H54 (cell line): ENCODE results near the gene MYBPHL.
A peak's percentile ranks its signal among the peaks of the same experiment; 100 is the strongest.

Source experiments
- DNase-seq: peaks from one replicate; pipeline ENCODE4 v3.0.0; 2011; ENCODE audit warnings: low spot score, mixed read lengths; ENCODE audit not compliant: insufficient read length
- FAIRE-seq: peaks from 3 replicates; lab custom pipeline; 2011; peaks lifted over from hg19 to GRCh38; lab: Jason Lieb, UNC
- POLR2A ChIP-seq: IDR thresholded peaks from 2 replicates; pipeline ENCODE4 v1.6.1; 2011; ENCODE audit warnings: low read depth, mild to moderate bottlenecking, low read length

The MYBPHL gene, protein sequence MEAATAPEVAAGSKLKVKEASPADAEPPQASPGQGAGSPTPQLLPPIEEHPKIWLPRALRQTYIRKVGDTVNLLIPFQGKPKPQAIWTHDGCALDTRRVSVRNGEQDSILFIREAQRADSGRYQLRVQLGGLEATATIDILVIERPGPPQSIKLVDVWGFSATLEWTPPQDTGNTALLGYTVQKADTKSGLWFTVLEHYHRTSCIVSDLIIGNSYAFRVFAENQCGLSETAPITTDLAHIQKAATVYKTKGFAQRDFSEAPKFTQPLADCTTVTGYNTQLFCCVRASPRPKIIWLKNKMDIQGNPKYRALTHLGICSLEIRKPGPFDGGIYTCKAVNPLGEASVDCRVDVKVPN

DNA sequence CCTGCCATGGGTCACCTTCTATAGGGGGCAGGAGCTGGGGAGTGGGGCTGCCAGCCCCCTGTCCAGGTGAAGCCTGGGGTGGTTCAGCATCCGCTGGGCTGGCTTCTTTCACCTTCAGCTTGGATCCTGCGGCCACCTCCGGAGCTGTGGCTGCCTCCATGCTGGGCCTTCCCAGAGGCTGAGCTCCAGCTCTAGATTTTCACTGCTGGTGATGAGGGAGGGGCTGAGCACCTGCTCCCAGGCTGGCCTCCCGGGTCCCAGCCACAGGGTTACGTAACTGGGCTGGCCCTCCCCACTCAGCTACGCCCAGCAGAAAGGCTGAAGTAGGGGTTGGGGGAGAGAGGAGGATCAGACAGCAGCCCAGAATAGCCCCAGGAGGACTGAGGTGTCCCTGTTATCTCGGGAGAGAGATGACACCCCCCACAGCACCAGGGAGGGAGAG is at the start of gene MYBPHL:
Gene MYBPHL (minus strand): TSS at position 180 of the 442 bp plus-strand sequence. CDS start 20 bp downstream, at position 160.
- FAIRE-seq (no peak), DNase-seq (no peak)
- TF ChIP-seq POLR2A, result no peak

DNA sequence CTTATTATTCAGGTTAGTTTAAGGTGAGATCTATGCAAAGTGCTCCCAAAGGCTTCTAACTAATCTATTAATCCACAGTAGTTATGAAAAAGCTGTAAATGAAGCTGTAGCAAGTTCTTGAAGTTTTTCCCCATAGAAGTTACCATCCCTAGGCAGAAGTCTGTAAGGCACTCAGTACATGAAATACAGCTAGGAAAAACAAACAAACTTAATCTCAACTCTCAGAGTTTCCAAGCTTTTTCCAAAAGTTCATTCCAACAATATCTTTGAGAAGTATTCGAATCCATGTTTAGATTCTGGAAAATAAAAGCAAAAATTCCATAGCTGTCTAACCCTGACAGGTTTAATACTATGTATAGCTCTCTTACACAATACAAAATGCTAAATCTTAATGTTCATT is 49.7 kb upstream of the MYBPHL start:
- TF ChIP-seq POLR2A, result no peak
- FAIRE-seq, result no peak
- DNase-seq, result no peak

DNA sequence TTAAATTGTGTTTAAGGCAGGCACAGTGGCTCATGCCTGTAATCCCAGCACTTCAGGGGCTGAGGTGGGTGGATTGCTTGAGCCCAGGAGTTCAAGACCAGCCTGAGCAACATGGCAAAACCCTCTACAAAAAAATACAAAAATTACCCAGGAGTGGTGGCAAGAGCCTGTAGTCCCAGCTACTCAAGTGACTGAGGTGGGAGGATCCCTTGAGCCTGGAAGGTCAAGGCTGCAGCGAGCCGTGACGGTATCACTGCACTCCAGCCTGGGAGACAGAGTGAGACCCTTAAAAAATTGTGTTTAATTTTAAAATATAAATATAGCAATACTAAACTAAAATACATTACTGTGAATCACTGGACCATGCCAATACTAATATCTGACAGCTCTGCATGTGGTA is 48.1 kb upstream of the MYBPHL start:
- DNase-seq (no peak), FAIRE-seq (no peak)
- no peak for TF ChIP-seq POLR2A

DNA sequence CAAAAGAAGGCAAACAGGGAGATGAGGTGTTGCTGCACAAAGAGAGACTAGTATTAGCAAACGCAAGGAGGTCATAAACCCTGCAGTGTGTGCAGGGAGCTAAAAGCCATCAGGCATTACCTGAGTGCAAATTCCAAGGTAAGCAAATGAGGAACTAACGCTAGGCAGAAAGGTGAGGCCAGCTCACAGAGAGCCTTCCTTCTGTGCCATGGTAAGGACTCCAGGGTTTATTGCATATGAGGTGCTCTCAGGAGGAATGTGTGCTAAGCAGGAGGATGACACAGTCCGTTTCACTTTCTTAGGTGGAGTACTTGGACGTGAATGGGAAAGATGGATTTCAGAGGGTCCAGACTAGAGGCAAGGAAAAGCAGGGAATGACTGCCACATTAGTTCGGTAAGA is 44.6 kb upstream of the MYBPHL start:
- DNase-seq (no peak), FAIRE-seq (no peak)
- no peak for TF ChIP-seq POLR2A

DNA sequence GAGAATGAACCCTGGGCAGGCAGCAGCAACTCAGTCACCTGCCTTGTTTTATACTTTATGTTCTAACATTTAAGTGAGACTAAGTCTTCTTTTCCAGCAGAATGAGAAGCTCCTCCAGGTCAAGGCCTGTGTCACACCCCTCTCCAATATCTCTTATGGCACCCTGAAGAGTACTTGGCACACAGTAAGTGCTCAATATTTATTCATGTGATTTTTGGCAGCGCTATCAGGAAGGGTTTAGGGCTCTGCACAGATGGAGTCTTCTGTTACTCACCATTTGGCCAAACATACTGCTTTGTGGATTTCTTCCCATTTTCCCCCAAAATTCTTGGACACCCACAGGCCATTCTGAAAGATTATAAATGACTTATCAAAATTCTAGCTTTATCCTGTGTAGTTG is 43.8 kb upstream of the MYBPHL start:
- DNase-seq (no peak), FAIRE-seq (no peak)
- no peak for TF ChIP-seq POLR2A

DNA sequence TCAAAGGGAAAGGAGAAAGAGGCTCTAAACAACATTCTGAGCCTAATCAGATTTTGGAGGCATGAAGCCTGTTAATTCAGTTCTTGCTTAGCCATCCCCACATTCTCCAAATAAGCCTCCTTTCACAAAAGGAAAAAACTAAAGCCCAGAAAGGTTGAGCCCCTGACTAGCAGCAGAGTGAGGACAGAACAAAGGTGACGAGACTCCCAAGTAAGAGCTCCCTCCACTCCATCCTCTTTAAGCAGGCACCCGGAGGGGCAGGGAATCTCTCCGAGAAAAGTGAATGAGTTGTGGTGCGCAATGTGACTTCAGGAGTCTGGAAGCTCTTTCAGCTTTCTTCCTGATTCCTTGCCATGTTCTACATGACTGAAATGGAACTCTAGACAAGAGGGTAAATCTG is 43.4 kb upstream of the MYBPHL start:
- TF ChIP-seq POLR2A, result no peak
- DNase-seq (no peak), FAIRE-seq (no peak)

DNA sequence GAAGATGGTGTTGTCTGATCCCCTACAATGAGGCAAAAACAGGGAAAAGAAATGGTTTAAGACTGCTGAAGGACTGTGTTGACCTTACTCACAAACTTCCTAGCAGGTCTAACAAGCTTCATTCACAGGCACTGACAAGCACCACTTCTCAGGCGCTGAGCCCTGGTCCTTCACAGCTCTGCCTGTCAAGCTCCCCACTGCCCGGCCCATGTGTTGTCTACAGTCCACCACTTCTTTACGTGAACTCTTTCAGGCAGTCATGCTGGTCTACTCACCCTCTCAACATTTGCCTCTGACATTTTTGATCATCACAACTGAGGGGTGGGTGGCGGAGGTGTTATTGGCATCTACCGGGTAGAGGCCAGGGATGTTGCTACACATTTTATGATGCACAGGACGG is 40.7 kb upstream of the MYBPHL start:
- no peak for FAIRE-seq
- TF ChIP-seq POLR2A, result no peak
- no peak for DNase-seq

DNA sequence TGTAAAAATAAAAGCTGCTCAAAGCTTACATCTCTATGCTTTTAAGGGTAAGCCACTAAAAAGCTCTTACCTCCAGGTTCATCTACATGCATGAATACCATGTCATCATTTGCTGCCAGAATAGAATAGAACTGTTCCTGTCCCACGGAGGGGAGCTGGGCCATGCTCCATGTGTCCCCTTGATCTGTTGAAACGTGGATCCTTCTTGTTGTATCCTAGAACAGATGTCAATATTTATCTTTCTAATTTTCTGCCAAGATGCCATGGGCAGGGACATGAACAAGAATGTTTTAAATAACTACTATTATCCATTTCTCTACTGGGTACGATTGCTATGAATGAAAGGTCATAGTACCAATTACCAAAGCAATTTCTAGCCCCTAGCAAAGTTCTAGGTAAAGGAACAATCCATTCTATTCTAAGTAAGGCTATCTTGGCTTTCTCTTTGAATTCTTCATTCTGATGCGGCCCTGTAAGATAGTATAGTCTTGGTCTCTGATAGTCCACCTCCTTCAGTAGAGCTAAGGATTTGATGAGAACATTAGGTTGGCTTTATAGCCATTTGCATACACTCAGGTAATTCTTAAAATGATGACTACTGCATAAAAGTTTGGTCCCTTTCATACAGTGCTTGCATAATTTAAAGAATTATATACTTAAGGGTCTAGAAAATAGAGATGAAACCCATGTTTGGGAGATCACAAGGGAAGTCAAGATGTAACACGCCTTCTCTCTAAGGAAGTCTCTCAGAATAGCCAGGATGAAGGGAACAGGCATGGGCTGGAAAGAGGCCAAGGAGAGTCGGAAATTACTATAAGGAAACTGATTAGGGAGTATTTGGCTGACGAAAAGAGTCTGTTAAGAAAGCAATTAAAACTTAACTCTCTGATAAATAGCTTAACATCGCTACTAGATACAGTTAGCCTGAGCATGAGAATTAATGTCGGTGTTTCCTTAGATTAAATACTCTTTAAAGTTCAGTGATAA is 35.4 kb upstream of the MYBPHL start:
- FAIRE-seq (no peak), DNase-seq (no peak)
- no peak for TF ChIP-seq POLR2A

DNA sequence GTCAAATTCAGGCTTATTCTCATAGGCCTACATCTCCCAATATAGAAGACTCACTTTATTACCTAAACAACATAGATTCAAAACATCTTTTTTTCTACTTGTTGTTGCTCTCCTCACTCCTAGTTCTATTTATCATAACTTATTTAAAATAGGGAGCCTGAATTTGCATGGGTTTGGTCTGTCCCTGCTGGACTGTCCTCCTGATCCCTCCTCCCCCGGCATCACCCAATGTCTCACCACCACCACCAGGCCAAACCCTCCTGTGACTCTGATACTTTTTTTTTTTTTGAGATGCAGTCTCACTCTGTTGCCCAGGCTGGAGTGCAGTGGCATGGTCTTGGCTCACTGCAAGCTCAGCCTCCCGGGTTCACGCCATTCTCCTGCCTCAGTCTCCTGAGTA is 31.8 kb upstream of the MYBPHL start:
- no peak for FAIRE-seq
- no peak for TF ChIP-seq POLR2A
- no peak for DNase-seq

DNA sequence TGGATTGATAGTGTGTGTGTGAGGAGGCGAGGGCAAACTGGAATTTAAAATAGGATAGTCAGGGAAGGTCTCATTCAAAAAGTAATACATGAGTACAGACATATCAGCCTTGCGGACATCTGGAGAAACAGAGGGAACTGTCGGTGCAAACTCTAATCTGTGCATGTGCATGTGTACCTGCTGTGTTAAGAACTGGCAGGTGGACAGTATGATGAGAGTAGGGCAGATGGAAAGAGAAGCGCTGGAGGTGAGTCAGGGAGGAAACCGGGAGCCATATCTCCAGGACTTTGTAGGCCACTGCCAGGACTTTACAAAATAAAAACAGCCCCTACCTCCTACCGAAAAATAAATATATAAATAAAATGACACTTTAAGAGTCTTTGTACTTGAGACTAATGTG is 31.3 kb upstream of the MYBPHL start:
- no peak for TF ChIP-seq POLR2A
- no peak for FAIRE-seq
- DNase-seq, result no peak

DNA sequence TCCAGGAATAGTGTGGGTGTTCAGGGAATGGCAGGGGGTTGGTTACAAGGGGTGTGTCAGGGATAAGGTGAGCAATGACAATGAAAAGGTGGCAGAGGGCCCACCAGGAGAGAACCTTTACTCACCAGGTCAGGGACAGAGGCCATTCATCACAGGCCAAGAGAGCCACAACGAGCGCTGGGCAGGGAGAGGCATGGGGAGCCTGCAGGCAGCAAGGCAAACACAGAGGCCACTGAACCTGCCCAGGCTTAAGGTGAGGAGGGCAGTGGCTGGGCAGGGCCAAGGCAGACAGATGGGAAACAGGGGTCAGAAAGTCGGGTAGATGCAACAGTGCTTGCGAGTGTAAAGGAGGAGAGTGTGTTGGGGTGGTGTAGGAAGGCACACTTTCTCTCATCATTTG is 28.3 kb upstream of the MYBPHL start:
- FAIRE-seq (no peak), DNase-seq (no peak)
- TF ChIP-seq POLR2A, result no peak

DNA sequence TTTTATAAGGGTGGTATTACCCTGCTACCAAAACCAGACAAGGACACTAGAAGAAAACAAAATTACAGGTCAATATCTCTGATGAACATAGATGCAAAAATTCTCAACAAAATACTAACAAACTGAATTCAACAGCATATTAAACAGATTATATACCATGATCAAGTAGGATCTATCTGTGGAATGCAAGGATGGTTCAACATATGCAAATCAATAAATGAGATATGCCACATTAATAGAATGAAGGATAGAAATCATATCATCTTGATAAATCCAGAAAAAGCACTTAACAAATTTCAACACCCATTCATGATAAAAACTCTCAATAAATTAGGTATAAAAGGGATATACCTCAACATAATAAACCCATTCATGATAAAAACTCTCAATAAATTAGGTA is 24.3 kb upstream of the MYBPHL start:
- DNase-seq (no peak), FAIRE-seq (peak; percentile 36)
- TF ChIP-seq POLR2A, result no peak

DNA sequence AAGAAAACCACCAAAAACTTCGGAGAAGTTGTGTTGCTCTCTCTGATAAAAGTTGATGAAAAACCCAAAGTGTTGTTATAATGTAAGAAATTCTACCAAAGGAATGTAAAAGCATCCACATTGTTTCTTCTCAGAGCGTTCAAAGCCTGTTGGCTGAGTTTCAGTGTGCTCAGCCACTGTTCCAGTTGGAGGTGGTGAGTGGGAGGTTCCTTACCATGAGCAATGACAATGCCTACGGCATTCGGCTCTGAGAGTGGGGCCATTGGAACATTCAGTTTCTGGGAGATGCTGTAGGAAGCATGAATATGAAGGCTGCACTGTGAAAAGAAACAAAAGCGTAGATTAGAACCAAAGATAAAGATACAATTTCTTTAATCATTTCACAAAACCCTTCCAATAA is 20.5 kb upstream of the MYBPHL start:
- no peak for TF ChIP-seq POLR2A
- DNase-seq (no peak), FAIRE-seq (no peak)

DNA sequence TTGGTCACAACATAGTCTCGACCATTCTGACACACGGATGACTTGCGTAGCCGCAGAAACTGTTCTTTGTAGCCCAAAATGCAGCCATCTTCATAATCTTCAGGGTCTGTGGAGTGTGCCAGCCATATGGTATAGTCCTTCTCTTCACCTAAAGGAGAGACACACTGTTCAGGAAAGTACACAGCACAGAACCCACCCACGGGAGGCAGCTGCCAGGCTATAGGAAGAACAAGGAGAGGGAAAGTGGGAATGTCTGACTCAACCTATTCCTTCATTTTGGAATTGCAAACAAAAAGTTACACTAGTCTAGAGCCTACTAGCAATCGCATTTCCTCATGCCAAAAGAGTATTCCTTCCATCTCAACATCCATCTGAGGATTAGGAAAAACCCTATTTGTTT is 16.2 kb upstream of the MYBPHL start:
- TF ChIP-seq POLR2A, result no peak
- DNase-seq, result no peak
- no peak for FAIRE-seq
